KOPT-K1 (cell line): Measurements from ENCODE around the gene COG1.

Experiments
- H3K27ac ChIP-seq: fragments of 200-600 bp; sonication (generic); 2 replicates; pipeline ENCODE4 v1.5.1; 2016; ENCODE audit warnings: antibody characterized with exemption, mild to moderate bottlenecking, low read depth, low read length; ENCODE audit not compliant: poor library complexity, severe bottlenecking
- H3K36me3 ChIP-seq: fragments of 200-600 bp; sonication (generic); 2 replicates; pipeline ENCODE4 v1.5.1; 2017; ENCODE audit warnings: antibody characterized with exemption, mild to moderate bottlenecking, low read length, moderate library complexity; ENCODE audit not compliant: insufficient read depth
- H3K9me3 ChIP-seq: fragments of 200-600 bp; sonication (generic); 2 replicates; pipeline ENCODE4 v1.5.1; 2017; ENCODE audit warnings: antibody characterized with exemption, low read length, mild to moderate bottlenecking; ENCODE audit not compliant: insufficient read depth, poor library complexity, severe bottlenecking

The COG1 gene

DNA sequence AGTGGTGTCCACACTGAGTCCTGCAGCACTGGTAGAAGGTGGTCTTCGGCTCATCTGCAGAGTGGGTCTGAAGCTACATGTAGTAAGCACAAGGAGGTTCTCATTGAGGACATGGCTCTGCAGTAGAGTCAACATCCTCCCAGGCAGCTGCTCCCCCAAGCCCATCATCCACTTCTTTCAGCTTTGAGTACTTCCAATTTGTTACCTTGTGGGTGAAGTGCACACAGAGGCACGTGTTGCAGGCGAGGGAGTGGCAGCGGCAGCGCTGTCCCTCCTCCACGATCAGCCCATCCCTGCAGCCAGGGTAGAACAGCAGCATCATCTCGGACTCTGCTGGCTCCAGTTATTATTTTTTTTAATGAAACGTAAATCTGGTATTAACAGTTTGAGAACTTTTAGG is 29.8 kb upstream of the COG1 start:
- no peaks in the 10 kb centered on the region for H3K9me3 ChIP-seq
- H3K27ac ChIP-seq = no peak overlapping the region
- H3K36me3 ChIP-seq = no peaks in the 10 kb centered on the region

DNA sequence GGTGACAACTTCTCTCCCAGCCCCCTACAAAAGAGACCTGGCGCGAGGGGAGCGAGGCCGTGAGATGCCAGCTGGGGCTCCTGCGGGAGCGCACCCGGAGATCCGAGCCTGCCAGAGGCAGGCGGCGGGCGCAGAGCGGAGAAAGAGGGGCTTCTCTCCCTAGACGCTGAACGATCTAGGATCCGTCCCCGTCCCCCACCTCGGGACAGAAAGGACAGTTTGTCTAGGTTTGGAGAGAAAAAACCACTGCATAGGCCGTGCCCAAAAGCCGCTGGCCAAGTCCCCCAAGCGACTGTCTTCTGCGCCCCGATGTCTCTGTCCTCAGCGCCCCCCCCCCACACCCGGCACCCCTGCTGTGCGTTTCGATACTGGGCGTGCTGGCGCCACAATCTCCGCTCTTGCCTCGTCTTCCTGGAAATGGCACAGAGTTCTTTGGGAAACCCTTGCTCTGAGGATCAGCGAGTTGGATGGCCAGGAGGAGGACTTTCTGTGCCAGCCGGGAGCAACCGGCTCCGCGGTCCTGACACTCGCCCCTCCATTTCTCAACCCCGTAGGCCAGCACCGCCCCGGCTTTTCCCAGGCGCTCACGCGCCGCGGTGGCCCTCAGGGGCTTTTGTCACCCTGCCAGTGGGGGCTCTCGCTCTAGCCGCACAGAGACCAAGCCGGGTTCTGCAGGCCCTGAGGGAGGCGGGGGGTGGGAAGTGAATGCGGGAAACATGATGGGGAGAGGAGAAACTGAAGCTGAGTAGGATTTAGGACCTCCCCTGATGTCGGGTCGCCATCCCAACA is 27.0 kb upstream of the COG1 start:
- Histone ChIP-seq H3K9me3 (no peaks in the 10 kb centered on the region), H3K27ac (no peak overlapping the region), H3K36me3 (no peaks in the 10 kb centered on the region)

DNA sequence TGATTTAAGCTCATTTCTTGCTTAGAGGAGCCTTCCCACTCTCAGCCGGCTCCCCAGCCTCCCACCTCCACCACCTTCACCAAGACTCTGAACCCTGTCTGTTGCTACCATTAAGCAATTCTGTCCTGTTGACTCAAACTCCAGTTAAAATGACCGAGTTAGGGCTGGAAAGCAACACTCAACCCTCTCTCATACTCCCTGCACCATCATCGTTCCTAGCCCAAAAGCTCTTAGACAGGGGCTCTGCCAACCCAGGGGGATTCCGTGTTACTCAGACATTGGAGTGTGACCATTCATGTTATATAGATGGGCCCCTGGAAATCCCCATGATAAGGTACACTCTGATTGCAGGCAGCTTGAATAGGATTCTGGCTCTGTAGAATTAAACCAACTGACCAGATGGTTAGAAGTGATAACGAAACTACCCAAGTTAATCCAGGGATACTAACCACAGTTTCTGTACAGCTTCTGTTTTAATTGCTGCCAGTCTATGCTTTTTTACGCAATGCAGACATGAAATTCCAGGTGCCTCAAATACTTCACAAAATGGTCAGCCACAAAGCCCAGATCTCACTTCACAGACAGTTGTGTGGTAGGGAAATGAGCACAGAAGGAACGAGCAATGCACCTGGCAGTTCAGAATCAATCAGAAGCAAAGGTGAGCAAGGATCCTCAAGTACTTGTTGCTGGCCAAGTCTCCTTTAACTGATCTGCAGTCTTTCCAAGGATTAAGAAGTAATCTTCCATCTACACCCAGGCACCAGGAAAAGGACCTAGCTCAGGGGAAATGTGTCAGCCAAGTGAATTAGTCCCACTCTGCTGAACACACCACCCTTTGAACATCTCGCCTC is 25.9 kb upstream of the COG1 start:
- no peaks in the 10 kb centered on the region for H3K36me3 ChIP-seq
- H3K9me3 ChIP-seq = no peaks in the 10 kb centered on the region
- no peak overlapping the region for H3K27ac ChIP-seq

DNA sequence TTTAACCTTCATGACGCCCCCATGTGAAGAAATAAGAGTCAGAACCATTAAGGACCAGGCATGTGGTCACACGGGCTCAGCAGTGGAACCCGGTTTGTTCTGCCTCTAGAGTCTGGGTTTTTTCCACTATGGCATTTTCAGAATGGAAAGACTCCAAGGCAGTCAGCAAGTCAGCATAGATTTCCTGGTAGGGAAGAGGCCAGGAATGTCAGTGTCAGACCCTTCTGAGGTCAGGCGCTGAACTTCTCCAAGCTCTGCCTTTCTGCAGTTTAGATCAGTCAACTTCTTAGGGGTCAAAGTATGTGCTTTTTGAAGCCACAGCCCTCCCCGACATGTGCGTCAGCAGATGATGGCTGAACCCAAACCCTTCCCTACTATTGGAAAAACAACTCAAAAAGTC is 24.2 kb upstream of the COG1 start:
- no peaks in the 10 kb centered on the region for H3K36me3 ChIP-seq
- no peaks in the 10 kb centered on the region for H3K9me3 ChIP-seq
- H3K27ac ChIP-seq = no peak overlapping the region

DNA sequence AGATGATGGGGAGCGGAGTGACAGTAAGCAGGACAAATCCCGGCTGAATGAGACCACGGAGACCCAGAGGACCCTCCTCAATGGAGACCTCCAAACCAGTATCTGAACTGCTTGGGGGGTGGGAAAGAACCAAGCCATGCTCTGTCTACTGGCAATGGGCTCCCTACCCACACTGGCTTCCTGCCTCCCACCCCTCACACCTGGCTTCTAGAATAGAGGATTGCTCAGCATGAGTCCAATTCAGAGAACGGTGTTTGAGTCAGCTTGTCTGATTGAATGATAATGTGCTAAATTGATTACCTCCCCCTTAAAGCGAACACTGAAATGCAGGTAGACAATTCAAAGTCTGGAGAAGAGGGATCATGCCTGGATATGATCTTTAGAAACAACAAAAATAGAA is 22.5 kb upstream of the COG1 start:
- Histone ChIP-seq H3K36me3 (no peaks in the 10 kb centered on the region), H3K27ac (no peak overlapping the region), H3K9me3 (no peaks in the 10 kb centered on the region)

DNA sequence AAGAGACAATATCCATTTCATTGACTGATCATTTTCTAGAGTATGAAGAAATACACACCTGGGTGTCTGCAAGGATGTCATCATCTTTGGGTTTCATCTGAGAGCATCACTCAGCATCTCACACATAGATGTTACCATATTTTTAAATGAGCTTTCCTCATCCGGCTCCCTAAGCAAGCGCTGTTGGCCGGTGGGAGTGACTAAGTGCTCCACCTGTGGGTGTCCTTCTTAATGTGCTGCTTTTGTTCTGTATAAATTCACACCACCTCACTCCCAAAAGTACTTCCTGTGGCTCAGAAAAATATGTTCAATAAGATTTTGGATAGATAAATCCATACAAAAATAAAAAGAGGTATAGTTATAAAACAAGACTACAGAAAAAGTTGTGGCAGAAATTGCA is 20.6 kb upstream of the COG1 start:
- H3K9me3 ChIP-seq = no peaks in the 10 kb centered on the region
- no peaks in the 10 kb centered on the region for H3K36me3 ChIP-seq
- H3K27ac ChIP-seq = no peak overlapping the region

DNA sequence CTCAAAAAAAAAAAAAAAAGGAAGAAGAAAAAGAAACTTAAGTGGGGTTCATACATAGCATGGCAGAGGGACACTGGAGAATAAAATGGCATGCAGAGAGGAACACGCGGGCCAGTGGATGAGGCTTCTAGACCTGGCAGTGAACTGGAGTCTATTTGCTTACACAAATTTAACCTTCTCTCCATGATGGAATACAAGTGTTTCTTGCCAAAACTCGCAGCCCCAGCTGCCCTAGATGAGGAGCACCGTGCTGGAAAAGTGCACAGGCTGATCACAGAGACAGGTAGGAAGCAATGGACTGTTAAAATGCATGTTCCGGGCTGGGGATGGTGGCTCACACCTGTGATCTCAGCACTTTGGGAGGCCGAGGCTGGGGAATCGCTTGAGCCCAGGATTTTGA is 18.7 kb upstream of the COG1 start:
- H3K9me3 ChIP-seq = no peaks in the 10 kb centered on the region
- H3K27ac ChIP-seq = no peak overlapping the region
- H3K36me3 ChIP-seq = peaks cover 11% of the 10 kb centered on the region; the same call in 1 of the 2 replicates

DNA sequence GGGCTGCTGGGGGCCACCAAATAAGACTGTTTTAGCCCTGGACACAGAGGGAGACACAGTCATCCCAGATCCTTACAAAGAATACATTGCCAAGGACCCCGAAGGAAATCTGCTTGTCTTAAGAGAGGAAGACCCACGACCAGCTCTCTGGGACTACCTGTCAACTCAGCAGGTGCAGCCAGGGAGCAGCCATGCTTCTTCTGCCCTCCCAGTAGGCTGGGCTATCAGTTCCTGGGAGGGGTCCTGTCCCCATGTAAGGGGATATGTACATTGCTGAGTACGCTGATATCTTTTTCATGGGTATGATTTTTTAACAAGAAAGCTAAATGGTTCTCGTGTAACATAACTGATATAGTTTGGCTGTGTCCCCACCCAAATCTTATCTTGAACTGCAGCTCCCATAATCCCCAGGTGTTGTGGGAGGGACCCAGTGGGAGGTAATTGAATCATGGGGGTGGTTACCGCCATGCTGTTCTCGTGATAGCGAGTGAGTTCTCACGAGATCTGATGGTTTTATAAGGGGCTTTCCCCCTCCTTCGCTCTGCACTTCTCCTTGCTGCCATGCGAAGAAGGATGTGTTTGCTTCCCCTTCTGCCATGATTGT is 16.8 kb upstream of the COG1 start:
- Histone ChIP-seq H3K36me3 (peaks cover 11% of the 10 kb centered on the region; the same call in 1 of the 2 replicates), H3K9me3 (no peaks in the 10 kb centered on the region), H3K27ac (no peak overlapping the region)

DNA sequence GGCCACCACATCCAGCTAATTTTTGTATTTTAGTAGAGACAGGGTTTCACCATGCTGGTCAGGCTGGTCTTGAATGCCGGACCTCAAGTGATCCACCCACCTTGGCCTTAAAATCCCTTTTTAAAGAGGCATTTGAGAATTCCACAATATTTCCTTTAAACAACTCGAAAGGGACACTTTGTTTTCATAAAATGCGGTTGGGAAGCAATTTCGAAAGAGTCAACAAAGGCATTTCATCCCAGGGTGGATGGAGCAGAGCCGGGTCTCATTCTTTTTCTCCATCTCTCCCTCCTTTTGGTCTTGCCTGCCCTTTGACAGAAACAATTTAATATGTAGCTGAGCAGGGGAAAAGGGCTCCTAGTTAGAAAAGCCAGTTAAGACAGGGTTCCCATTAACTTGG is 13.5 kb upstream of the COG1 start:
- H3K36me3 ChIP-seq = peaks cover 16% of the 10 kb centered on the region; the same call in 1 of the 2 replicates
- H3K9me3 ChIP-seq = no peaks in the 10 kb centered on the region
- H3K27ac ChIP-seq = no peak overlapping the region

DNA sequence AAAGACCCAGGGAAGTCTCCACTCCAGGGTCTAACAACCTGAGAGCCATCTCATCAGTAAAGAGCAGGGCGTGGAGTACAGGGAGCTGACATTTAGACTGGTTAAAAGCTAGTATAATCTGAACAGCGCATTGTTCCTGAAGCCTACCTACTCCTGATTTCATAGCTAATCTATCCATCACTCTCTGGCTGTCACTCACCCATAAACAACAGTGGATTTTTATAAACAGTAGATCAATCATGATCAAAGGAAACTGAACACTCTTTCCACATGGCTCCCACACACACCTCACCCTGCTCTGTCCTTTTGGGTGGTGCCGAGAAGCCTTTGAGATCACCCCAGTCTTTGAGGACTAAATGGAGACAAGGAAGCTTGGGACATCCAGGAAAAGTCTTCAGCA is 13.0 kb upstream of the COG1 start:
- Histone ChIP-seq H3K36me3 (peaks cover 16% of the 10 kb centered on the region; the same call in 1 of the 2 replicates), H3K27ac (no peak overlapping the region), H3K9me3 (no peaks in the 10 kb centered on the region)

DNA sequence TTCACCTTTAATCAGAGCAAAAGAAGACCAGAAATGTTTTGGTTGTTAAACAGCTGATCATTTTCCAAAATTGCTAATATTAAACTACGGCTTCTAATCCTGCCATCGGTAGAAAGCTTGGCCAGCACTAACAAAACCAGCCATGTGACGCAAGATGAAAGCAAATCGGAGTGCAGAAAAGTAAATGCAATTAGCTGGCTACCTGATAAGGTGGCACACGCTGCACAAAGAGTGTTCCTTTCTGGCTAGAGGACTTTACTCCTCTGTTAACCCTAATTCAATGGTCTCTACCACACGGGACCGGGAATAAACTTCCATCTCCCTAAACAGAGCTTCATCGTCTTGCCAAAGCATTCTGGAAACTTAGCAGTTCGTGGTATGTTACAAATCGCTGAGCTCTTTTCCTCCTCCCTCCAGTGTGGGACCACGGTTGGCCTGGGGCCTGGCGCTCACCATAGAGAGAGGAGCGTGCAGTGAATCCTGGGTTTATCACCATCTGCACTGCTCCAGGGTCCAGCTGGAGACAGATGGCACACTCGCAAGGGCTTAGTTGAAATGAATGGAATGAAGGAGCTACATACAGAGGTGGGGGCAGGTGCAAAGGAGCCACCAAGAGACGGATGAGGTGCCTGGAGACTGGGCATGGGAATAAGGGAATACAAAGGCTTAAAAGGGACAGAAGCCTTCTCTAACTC is 10.1 kb upstream of the COG1 start:
- no peaks in the 10 kb centered on the region for H3K9me3 ChIP-seq
- no peak overlapping the region for H3K27ac ChIP-seq
- H3K36me3 ChIP-seq = peaks cover 15% of the 10 kb centered on the region; the same call in 1 of the 2 replicates

DNA sequence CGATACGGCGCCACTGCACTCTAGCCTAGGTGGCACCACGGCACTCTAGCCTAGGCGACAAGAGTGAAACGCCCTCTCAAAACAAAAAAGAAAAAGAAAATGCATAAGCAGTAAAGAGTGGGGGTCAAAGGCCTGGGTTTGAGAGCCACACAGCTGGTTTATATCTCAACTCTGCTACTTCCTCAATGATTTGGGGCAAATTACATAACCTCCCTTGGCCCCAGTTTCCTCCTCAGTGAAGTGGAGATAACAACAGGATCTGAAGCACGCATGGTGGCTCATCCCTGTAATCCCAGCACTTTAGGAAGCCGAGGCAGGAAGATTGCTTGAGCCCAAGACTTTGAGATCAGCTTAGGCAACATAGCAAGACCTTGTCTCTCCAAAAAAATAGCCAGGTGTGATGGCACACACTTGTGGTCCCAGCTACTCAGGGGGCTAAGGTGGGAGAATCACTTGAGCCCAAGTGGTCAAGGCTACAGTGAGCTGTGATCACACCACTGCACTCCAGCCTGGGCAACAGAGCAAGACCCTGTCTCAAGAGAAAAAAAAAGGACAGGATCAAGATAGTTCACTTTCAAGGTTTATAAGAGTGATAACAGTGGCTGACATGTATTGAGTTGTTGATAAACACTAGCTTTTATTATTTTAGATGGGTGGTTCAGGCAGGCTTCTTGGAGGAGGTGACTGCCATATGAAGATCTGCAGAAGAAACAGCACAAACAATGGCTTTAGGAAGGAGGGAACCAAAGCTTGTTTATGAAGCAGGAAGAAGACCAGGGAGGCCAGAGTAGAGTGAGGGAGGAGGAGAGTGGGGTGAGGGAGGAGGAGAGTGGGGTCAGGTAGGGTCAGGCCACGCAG is 8.5 kb upstream of the COG1 start:
- Histone ChIP-seq H3K36me3 (peaks cover 14% of the 10 kb centered on the region), H3K9me3 (no peaks in the 10 kb centered on the region), H3K27ac (no peak overlapping the region)

DNA sequence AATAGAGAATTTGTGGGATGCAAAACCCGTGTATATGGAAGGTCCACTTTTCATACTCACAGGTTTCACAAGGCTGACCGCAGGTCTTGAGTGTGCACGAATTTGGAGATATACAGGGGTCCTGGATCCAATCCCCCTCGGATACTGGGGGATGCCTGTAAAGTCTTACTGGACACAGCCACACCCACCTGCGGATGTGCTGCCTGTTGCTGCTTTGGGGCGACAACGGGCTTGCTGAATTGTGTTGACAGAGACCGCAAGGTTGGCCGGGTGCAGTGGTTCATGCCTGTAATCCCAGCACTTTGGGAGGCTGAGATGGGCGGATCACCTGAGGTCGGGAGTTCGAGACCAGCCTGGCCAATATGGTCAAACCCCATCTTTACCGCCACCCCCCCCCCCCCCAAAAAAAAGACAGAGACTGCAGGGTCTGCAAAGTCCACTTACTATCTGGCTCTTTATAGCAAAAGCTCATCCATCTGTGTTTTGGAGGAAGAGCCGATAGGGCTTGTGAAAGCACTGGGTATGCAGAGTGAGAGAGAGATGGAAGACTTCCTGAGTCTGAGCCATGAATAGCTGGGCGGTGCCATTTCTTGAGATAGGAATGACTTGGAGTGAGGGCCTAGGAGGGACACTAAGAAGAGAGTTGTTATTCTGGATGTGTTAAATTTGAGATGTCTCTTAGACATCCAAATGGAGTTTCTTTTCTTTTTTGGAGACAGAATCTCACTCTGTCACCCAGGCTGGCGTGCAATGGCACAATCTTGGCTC is 6.4 kb upstream of the COG1 start:
- peaks cover 15% of the 10 kb centered on the region for H3K36me3 ChIP-seq
- no peak overlapping the region for H3K27ac ChIP-seq
- no peaks in the 10 kb centered on the region for H3K9me3 ChIP-seq
